GM18873 (cell line): ENCODE results near the gene BRCA1.
"Not testable (repeated sequence)": the region's sequence is repeated elsewhere in the genome, so short reads cannot be mapped to it uniquely, and the experiment has no call there.

ENCODE experiments used
- ATAC-seq: cut with Tn5 transposase; IDR thresholded peaks from one replicate; pipeline ENCODE4 v1.9.1; 2021; ENCODE audit warnings: mild to moderate bottlenecking, moderate library complexity, moderate number of reproducible peaks; ENCODE audit not compliant: unreplicated experiment, low FRiP score

Gene BRCA1

GRCh38 chr17:43134774-43135453 is 9.8 kb upstream of the BRCA1 start:
- no peak for ATAC-seq

GRCh38 chr17:43133439-43133838 is 8.3 kb upstream of the BRCA1 start:
- not testable (repeated sequence) for ATAC-seq

GRCh38 chr17:43132117-43132516 is 7.0 kb upstream of the BRCA1 start:
- ATAC-seq = no peak

- ATAC-seq = no peak
These were observed 4.5 kb upstream of the BRCA1 start for GRCh38 chr17:43129671-43130010.

GRCh38 chr17:43127333-43127876 is 2.2 kb upstream of the BRCA1 start:
- ATAC-seq = not testable (repeated sequence)

GRCh38 chr17:43126911-43127290 is 1.7 kb upstream of the BRCA1 start:
- no peak for ATAC-seq

GRCh38 chr17:43125967-43126910 is 1.1 kb upstream of the BRCA1 start:
- no peak for ATAC-seq

GRCh38 chr17:43118679-43119615 is 6.2 kb downstream of the BRCA1 start:
- ATAC-seq = no peak

- ATAC-seq = no peak
These were observed 11.0 kb downstream of the BRCA1 start for GRCh38 chr17:43114151-43114552.

- no peak for ATAC-seq
These were observed 18.6 kb downstream of the BRCA1 start for GRCh38 chr17:43106552-43106951.

GRCh38 chr17:43105146-43105545 is 20.0 kb downstream of the BRCA1 start:
- no peak for ATAC-seq

- ATAC-seq = no peak
These were observed 20.5 kb downstream of the BRCA1 start for GRCh38 chr17:43104665-43105064.

- not testable (repeated sequence) for ATAC-seq
These were observed 29.8 kb downstream of the BRCA1 start for GRCh38 chr17:43095364-43095763.

GRCh38 chr17:43094129-43094835 is 30.9 kb downstream of the BRCA1 start:
- no peak for ATAC-seq

GRCh38 chr17:43092901-43093300 is 32.3 kb downstream of the BRCA1 start:
- no peak for ATAC-seq

GRCh38 chr17:43090022-43090421 is 35.1 kb downstream of the BRCA1 start:
- ATAC-seq = no peak

- ATAC-seq = no peak
These were observed 39.7 kb downstream of the BRCA1 start for GRCh38 chr17:43085474-43085873.

- no peak for ATAC-seq
These were observed 45.4 kb downstream of the BRCA1 start for GRCh38 chr17:43079641-43080302.

- ATAC-seq = no peak
These were observed 50.3 kb downstream of the BRCA1 start for GRCh38 chr17:43074869-43075268.
